AG04449 (cell line): ENCODE data around the gene RAB7B.

ENCODE experiments used
- CTCF ChIA-PET: fragments of 350-600 bp; formaldehyde crosslinking; extraction: SDS; loops from one replicate; lab custom pipeline; 2021; ENCODE audit warnings: antibody characterized with exemption; lab: Yijun Ruan, JAX
- POLR2A ChIA-PET: fragments of 400-600, 350-600 bp; formaldehyde crosslinking; extraction: SDS; loops from one replicate; lab custom pipeline; 2020; ENCODE audit warnings: antibody characterized with exemption, inconsistent platforms; lab: Yijun Ruan, JAX
- DNase-seq: peaks from one replicate; pipeline ENCODE4 v3.0.0-alpha.2; 2010; ENCODE audit warnings: low read depth, low spot score
- H3K4me3 ChIP-seq: 2 replicates; pipeline ENCODE4 v1.5.1; 2011; ENCODE audit warnings: low read depth, mild to moderate bottlenecking, control low read depth, low read length
- CTCF ChIP-seq: IDR thresholded peaks from one replicate; pipeline ENCODE4 v1.5.1; 2011; ENCODE audit warnings: mild to moderate bottlenecking, moderate library complexity, low read length, control low read depth, inconsistent platforms; ENCODE audit not compliant: insufficient read depth; ENCODE audit errors: missing control alignments

Gene RAB7B

GRCh38 chr1:205949753-205950152 lies 53.4 kb downstream of the RAB7B start:
- ChIA-PET CTCF (interaction anchor here (1.1 to 5.6 kb wide), 6 partner anchors 9 to 358 kb away, joined by 3 to 44 read pairs (median 4); no protein-coding TSS in a partner anchor), POLR2A (no interaction called here)
- no peak overlapping the region for H3K4me3 ChIP-seq
- no peak for TF ChIP-seq CTCF
- DNase-seq, result no peak

GRCh38 chr1:205948886-205949285 lies 54.3 kb downstream of the RAB7B start:
- ChIA-PET POLR2A (interaction anchor here (0.6 to 0.7 kb wide), 2 partner anchors 14 to 41 kb away, joined by 3 read pairs; no protein-coding TSS in a partner anchor), CTCF (interaction anchor here (1.0 to 3.5 kb wide), 3 partner anchors 13 to 29 kb away, joined by 3 to 23 read pairs (median 5); no protein-coding TSS in a partner anchor)
- H3K4me3 ChIP-seq, result no peak overlapping the region
- no peak for DNase-seq
- no peak for TF ChIP-seq CTCF

- no peak for DNase-seq
- ChIA-PET POLR2A (no interaction called here), CTCF (interaction anchor here (1.3 to 3.5 kb wide), 3 partner anchors 29 to 31 kb away, joined by 4 to 23 read pairs (median 5); no protein-coding TSS in a partner anchor)
- TF ChIP-seq CTCF, result no peak
- H3K4me3 ChIP-seq, result no peak overlapping the region
Measured at GRCh38 chr1:205948039-205948438, 55.2 kb downstream of the RAB7B start.

- DNase-seq, result no peak
- CTCF ChIA-PET, result interaction anchor here (1.0 to 3.5 kb wide), 3 partner anchors 27 to 31 kb away, joined by 4 to 23 read pairs (median 7); no protein-coding TSS in a partner anchor
- no peak for TF ChIP-seq CTCF
- no peak overlapping the region for H3K4me3 ChIP-seq
- POLR2A ChIA-PET, result interaction anchor here (0.6 kb wide), 1 partner anchor 175 kb away, joined by 3 read pairs; no protein-coding TSS in a partner anchor
Measured at GRCh38 chr1:205947024-205947423, 56.2 kb downstream of the RAB7B start.

- DNase-seq, result no peak
- CTCF ChIA-PET, result interaction anchor here (0.8 to 3.1 kb wide), 3 partner anchors 10 to 32 kb away, joined by 3 to 16 read pairs (median 7); no protein-coding TSS in a partner anchor
- H3K4me3 ChIP-seq, result no peak overlapping the region
- POLR2A ChIA-PET, result no interaction called here
- TF ChIP-seq CTCF, result no peak
Measured at GRCh38 chr1:205945069-205945468, 58.1 kb downstream of the RAB7B start.

- CTCF ChIA-PET, result interaction anchor here (0.8 to 3.1 kb wide), 3 partner anchors 11 to 33 kb away, joined by 3 to 16 read pairs (median 7); no protein-coding TSS in a partner anchor
- POLR2A ChIA-PET, result no interaction called here
- no peak overlapping the region for H3K4me3 ChIP-seq
- DNase-seq, result no peak
- no peak for TF ChIP-seq CTCF
Measured at GRCh38 chr1:205944525-205944924, 58.7 kb downstream of the RAB7B start.
